Activated CD8-positive, alpha-beta memory T cell treated with anti-CD3 and anti-CD28 coated beads, Interleukin-2, amount 50 U/mL, for 48 hours (primary cell): ENCODE data around the gene SYNM.

Experiments used
- DNase-seq: peaks from one replicate; pipeline ENCODE4 v3.0.0-alpha.2; 2020

The SYNM gene

GRCh38 chr15:99172989-99173388 is 68.1 kb downstream of the SYNM start:
- DNase-seq: no peak

DNA sequence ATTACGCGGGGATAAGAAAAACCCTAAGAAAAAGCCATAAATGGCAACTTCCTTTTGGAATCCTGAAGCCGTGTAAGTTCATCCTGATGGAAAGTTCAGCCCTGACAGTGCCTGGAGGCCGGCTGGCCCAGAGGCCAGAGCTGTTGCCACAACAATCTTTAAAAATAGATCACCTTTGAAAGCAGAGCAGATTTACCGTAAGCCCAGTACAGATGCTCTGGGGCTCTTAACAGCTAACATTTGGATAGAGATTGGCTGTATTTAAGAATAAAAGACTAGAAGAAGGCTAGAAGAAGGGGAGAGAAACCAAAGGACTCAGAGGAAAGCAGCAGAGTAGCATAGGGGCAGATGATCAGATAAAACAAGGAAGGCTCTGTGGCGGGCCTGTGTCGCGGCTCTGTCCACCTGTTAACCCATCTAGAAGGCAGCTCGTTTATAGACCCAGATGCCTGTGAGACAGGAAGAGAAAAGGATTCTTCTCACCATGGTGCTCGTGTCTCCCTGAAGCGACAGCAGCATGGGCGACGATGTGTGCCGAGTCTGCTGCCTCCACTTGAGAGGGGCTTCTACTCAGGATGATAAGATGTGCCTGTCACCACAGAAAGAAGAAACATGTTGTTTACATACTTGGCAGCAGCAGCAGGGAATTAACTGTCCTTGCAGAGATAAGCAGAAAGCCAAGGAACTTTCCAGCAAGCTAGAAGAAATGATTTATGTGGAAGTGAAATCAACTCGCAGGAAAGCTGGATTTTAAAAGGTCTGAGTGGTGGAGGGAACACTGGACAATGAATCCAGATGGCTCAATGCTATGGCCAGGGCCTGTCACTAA is 69.9 kb downstream of the SYNM start:
- no peak for DNase-seq

GRCh38 chr15:99176757-99177156 is 71.9 kb downstream of the SYNM start:
- no peak for DNase-seq

DNA sequence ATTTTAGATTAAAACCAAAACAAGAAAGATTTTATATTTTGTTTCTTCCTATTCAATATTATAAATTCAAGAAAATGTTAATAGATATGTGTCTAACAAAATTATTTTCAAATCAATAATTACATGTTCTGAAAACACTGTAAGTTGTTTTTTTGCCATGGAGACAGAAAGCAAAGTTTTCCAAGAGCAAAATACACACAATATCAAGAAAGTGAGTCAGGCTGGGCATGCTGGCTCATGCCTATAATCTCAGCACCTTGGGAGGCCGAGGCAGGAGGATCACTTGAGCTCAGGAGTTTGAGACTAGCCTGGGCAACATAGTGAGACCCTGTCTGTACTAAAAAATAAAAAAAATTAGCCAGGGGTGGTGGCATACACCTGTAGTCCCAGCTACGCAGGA is 72.8 kb downstream of the SYNM start:
- DNase-seq: no peak

DNA sequence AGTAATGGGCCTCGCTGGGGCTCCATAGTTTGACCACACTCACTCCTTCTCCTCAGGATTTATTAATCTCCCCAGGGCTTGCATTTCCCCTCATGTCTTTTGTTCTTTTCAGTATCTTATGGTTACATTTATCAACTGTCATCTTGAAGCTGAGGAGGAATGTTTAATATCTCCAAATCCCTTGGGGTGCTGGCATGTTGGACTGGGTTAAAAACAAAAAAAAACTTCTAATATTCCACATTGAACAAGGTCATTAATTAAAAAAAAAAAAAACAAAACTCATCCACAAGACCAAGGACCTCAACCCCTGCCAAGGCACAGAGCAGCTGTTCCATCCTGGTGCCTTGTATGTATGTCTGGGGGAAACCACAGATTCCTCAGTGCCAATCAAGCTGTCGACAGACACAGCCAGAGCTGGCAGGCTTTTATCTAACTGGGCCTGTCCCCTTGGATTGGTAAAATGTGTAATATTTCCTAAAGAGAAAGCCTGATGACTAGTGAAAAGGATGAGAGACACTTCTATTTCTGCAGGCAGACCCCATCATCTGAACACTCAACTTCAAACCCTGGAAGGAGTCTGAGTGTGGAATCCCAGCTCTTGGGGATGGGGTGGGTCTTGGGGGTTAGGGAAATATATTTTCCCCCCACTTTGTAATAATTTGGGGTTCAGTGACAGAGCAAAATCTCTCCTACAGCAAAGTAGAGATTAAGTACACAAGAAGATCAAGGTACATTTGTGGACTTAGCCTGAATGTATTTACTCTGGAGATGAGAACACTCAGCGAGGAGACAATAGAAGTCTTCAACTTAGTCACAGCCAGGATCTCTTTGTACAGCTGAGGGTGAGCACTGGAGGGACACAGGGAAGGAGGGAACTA is 75.4 kb downstream of the SYNM start:
- DNase-seq: no peak

GRCh38 chr15:99180964-99181306 is 76.1 kb downstream of the SYNM start:
- no peak for DNase-seq

GRCh38 chr15:99181545-99181971 is 76.7 kb downstream of the SYNM start:
- no peak for DNase-seq

GRCh38 chr15:99182791-99183190 is 77.9 kb downstream of the SYNM start:
- no peak for DNase-seq
